Endodermal cell (in vitro differentiated cells): Measurements from ENCODE around the gene CCDC73. TPM values are rescaled to one million over a fixed set of nuclear protein-coding genes. Genes with fewer than 3 reads are reported as not detected.

Experiments
- DNase-seq: peaks from one replicate; pipeline ENCODE4 v3.0.0-alpha.2; 2017
- H3K27ac ChIP-seq: 2 replicates; pipeline ENCODE4 v1.5.1; 2013; ENCODE audit warnings: mild to moderate bottlenecking, low read depth, low read length, moderate library complexity
- H3K27me3 ChIP-seq: 2 replicates; pipeline ENCODE4 v1.6.1; 2013; ENCODE audit warnings: mild to moderate bottlenecking, low read length, moderate library complexity; ENCODE audit not compliant: insufficient read depth, control insufficient read depth, poor library complexity, severe bottlenecking
- H3K36me3 ChIP-seq: 2 replicates; pipeline ENCODE4 v1.7.0; 2013; ENCODE audit warnings: mild to moderate bottlenecking, low read length, moderate library complexity; ENCODE audit not compliant: control insufficient read depth, insufficient read depth
- H3K4me1 ChIP-seq: one replicate; pipeline ENCODE4 v1.7.0; 2013; ENCODE audit warnings: low read length; ENCODE audit not compliant: control insufficient read depth, insufficient read depth
- H3K4me3 ChIP-seq: 2 replicates; pipeline ENCODE4 v1.5.1; 2013; ENCODE audit warnings: mild to moderate bottlenecking, low read length, moderate library complexity
- H3K9ac ChIP-seq: 2 replicates; pipeline ENCODE4 v1.6.1; 2013; ENCODE audit warnings: mild to moderate bottlenecking, low read length, moderate library complexity; ENCODE audit not compliant: poor library complexity, severe bottlenecking; ENCODE audit errors: extremely low read depth
- H3K9me3 ChIP-seq: 2 replicates; pipeline ENCODE4 v1.6.1; 2013; ENCODE audit warnings: mild to moderate bottlenecking, low read length, moderate library complexity; ENCODE audit not compliant: control insufficient read depth
- H3K27ac Mint-ChIP-seq: 2 replicates; pipeline ENCODE4 v1.8.0; 2020; ENCODE audit warnings: mixed read lengths
- H3K27me3 Mint-ChIP-seq: 2 replicates; pipeline ENCODE4 v1.8.0; 2021; ENCODE audit warnings: mild to moderate bottlenecking, mixed read lengths; ENCODE audit not compliant: insufficient read depth
- H3K36me3 Mint-ChIP-seq: 2 replicates; pipeline ENCODE4 v1.8.0; 2020; ENCODE audit warnings: low read depth, mixed read lengths
- H3K4me1 Mint-ChIP-seq: 2 replicates; pipeline ENCODE4 v1.8.0; 2020; ENCODE audit warnings: mixed read lengths
- H3K4me3 Mint-ChIP-seq: 2 replicates; pipeline ENCODE4 v1.8.0; 2020; ENCODE audit warnings: mild to moderate bottlenecking, moderate library complexity, mixed read lengths
- H3K9me3 Mint-ChIP-seq: 2 replicates; pipeline ENCODE4 v1.8.0; 2020; ENCODE audit warnings: mild to moderate bottlenecking, mixed read lengths
- WGBS, 2 experiments: methylation state at CpG; one replicate each; pipeline versions ENCODE4 v1.1.5 to v1.1.7; 2013; ENCODE audit warnings: missing lambda C conversion rate in 2 of 2, mixed read lengths in 1 of 2; ENCODE audit not compliant: insufficient coverage in 1 of 2, insufficient read length in 1 of 2; 5-methylcytosine and 5-hydroxymethylcytosine counted together
- total RNA-seq, 2 donors: library from RNA; stranded (reverse); fragmentation: NEBNext Ultra II Directional in 1 of 2; extraction: Animal tissue kit (Norgen Biotek cat#: 25700) in 1 of 2; gene quantifications; 2 replicates in 1 of 2; 3 replicates in 1 of 2; pipeline ENCODE4 v1.2.1, GENCODE V29; 2021
- TF ChIP-seq, protein P1 (sequence below): fragments of 200-600 bp; sonication (generic); conservative IDR thresholded peaks from 2 replicates; pipeline ENCODE4 v1.5.0; 2021; ENCODE audit warnings: antibody characterized with exemption, mild to moderate bottlenecking

The CCDC73 gene
- total RNA-seq, 2 donors from 2014 or later: not detected

DNA sequence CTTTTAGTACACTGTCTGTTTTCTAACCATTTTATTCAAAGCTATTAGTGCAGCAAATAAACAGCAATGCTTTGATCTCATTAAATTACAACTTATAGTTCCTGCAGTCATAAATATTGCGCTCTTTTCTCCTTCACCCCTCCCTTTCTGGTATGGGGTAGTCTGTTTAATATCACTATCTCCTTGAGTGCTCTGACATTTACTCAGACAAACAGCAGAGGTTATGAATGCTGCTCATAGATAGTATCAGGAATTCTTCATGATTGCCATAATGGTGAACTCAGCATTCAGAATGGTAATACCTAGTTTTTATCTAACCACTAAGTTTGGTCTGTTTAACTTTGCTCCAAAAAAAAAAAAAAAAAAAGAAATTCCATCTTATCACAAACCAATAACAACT, 123.4 kb downstream of the CCDC73 start:
- Histone ChIP-seq H3K9me3 (peaks cover 6% of the 10 kb centered on the region), H3K27ac (no peak overlapping the region), H3K36me3 (no peaks in the 10 kb centered on the region), H3K4me3 (no peak overlapping the region), H3K27me3 (no peaks in the 10 kb centered on the region), H3K4me1 (no peaks in the 10 kb centered on the region), H3K9ac (no peak overlapping the region)
- H3K9me3 Mint-ChIP-seq: peaks cover 23% of the 10 kb centered on the region
- no peak overlapping the region for H3K4me3 Mint-ChIP-seq
- H3K27ac Mint-ChIP-seq: no peak overlapping the region
- H3K27me3 Mint-ChIP-seq: no peaks in the 10 kb centered on the region
- H3K36me3 Mint-ChIP-seq: no peaks in the 10 kb centered on the region
- DNase-seq: no peak
- WGBS, 2 experiments: no CpG with 5 or more reads among the region's 1 CpG
- no peaks in the 10 kb centered on the region for H3K4me1 Mint-ChIP-seq
- TF ChIP-seq, protein P1, sequence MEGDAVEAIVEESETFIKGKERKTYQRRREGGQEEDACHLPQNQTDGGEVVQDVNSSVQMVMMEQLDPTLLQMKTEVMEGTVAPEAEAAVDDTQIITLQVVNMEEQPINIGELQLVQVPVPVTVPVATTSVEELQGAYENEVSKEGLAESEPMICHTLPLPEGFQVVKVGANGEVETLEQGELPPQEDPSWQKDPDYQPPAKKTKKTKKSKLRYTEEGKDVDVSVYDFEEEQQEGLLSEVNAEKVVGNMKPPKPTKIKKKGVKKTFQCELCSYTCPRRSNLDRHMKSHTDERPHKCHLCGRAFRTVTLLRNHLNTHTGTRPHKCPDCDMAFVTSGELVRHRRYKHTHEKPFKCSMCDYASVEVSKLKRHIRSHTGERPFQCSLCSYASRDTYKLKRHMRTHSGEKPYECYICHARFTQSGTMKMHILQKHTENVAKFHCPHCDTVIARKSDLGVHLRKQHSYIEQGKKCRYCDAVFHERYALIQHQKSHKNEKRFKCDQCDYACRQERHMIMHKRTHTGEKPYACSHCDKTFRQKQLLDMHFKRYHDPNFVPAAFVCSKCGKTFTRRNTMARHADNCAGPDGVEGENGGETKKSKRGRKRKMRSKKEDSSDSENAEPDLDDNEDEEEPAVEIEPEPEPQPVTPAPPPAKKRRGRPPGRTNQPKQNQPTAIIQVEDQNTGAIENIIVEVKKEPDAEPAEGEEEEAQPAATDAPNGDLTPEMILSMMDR: no peak

DNA sequence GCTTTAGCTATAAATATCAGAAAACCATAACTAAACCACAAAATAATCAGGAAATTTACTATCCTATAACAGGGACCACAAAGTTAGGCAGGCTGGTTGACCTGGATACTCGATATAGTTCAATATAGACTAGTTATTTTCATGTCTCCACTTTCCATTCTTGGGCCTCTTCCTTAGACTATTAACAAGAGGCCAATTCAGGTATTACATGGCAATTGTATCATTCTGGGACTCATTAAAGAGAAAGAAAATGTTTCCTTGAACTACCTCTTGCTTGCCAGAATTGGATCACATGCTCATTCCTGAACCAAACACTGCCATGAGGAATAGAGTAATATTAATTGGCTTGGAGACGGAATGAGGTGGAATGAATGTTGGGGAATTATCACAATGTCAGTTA, 134.8 kb downstream of the CCDC73 start:
- H3K4me3 Mint-ChIP-seq: no peak overlapping the region
- Histone ChIP-seq H3K4me3 (no peak overlapping the region), H3K9ac (no peak overlapping the region), H3K36me3 (no peaks in the 10 kb centered on the region), H3K9me3 (no peaks in the 10 kb centered on the region), H3K27me3 (no peaks in the 10 kb centered on the region), H3K4me1 (no peaks in the 10 kb centered on the region), H3K27ac (no peak overlapping the region)
- TF ChIP-seq, protein P1: no peak
- H3K4me1 Mint-ChIP-seq: no peaks in the 10 kb centered on the region
- 83 to 87% methylated on average over 1 to 2 of the region's 2 CpGs for WGBS, 2 experiments
- no peaks in the 10 kb centered on the region for H3K36me3 Mint-ChIP-seq
- no peak for DNase-seq
- H3K9me3 Mint-ChIP-seq: peaks cover 10% of the 10 kb centered on the region
- H3K27ac Mint-ChIP-seq: no peak overlapping the region
- peaks cover 4% of the 10 kb centered on the region for H3K27me3 Mint-ChIP-seq

DNA sequence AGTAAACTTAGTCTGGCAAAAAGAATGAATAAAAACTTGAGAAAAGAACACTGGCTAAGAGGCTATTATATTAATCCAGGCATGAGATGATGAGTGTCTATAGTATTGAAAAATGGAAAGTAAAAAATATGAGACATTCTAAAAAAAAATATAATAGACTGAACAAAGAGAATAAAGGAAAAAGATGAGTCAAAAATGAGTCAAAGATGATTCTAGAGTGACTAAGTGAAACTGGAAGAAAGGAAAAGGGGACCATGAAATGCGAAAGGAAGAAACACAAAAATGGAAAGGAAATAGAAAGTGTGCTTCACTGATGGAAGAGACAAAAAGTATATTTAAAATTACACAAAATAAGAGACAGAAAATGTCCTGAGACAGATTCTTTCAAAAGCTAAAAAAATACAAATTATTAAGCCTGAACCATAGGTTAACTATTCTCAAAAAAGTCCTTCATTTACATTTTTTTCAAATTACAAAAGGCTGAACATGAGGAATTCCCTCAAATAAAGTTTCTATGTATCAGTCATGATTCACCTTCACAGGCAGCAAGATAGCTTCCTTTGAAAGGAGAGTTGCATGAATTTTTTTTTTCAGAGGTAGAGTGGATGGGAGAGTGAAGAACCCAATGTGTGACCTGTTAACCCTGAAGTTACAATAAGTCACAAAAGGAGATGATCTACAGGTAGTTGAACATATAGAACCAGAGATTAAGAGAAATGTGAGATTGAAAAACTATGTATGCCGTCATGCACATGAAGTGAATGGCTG, 135.6 kb downstream of the CCDC73 start:
- Mint-ChIP-seq H3K4me3 (no peak overlapping the region), H3K4me1 (no peaks in the 10 kb centered on the region), H3K27ac (no peak overlapping the region), H3K36me3 (no peaks in the 10 kb centered on the region), H3K27me3 (no peaks in the 10 kb centered on the region), H3K9me3 (peaks cover 10% of the 10 kb centered on the region)
- TF ChIP-seq, protein P1: no peak
- Histone ChIP-seq H3K4me1 (no peaks in the 10 kb centered on the region), H3K36me3 (no peaks in the 10 kb centered on the region), H3K9me3 (no peaks in the 10 kb centered on the region), H3K9ac (no peak overlapping the region), H3K27ac (no peak overlapping the region), H3K27me3 (no peaks in the 10 kb centered on the region), H3K4me3 (no peak overlapping the region)
- WGBS, 2 experiments: 100% methylated on average over 1 to 2 of the region's 2 CpGs
- DNase-seq: no peak
